Neutrophil (primary cell): Measurements from ENCODE around the gene CYP39A1.

Source experiments
- H3K27ac ChIP-seq: fragments of 200-600 bp; sonication (generic); 2 replicates; pipeline ENCODE4 v1.5.1; 2016; ENCODE audit warnings: mild to moderate bottlenecking, moderate library complexity
- H3K27me3 ChIP-seq: fragments of 200-600 bp; sonication (generic); 2 replicates; pipeline ENCODE4 v1.6.0; 2016; ENCODE audit warnings: mild to moderate bottlenecking
- H3K36me3 ChIP-seq: fragments of 200-600 bp; sonication (generic); 2 replicates; pipeline ENCODE4 v1.5.1; 2017
- H3K4me1 ChIP-seq, 2 experiments: fragments of 200-600 bp in 1 of 2; sonication (generic) in 1 of 2; 1 replicate in 1 of 2; 2 replicates in 1 of 2; pipeline versions ENCODE4 v1.5.1 to v1.6.1; 2013 to 2016; ENCODE audit warnings: low read depth in 1 of 2, low read length in 1 of 2, mild to moderate bottlenecking in 1 of 2, moderate library complexity in 1 of 2; ENCODE audit not compliant: control insufficient read depth in 1 of 2, insufficient read depth in 1 of 2
- H3K4me3 ChIP-seq, 2 experiments: fragments of 200-600 bp in 1 of 2; sonication (generic) in 1 of 2; 1 replicate in 1 of 2; 2 replicates in 1 of 2; pipeline ENCODE4 v1.5.1; 2013 to 2016; ENCODE audit warnings: low read depth in 1 of 2, low read length in 1 of 2, mild to moderate bottlenecking in 1 of 2, moderate library complexity in 1 of 2
- H3K9me3 ChIP-seq: fragments of 200-600 bp; sonication (generic); 2 replicates; pipeline ENCODE4 v1.5.1; 2016
- CTCF ChIP-seq: fragments of 200-600 bp; sonication (generic); IDR thresholded peaks from 2 replicates; pipeline ENCODE4 v1.5.1; 2016; ENCODE audit warnings: antibody characterized with exemption

Gene CYP39A1

GRCh38 chr6:46500382-46500781, 152.2 kb downstream of the CYP39A1 start:
- H3K4me1 ChIP-seq: no peaks in the 10 kb centered on the region
- H3K36me3 ChIP-seq: no peaks in the 10 kb centered on the region
- no peak overlapping the region for H3K4me3 ChIP-seq
- H3K9me3 ChIP-seq: no peaks in the 10 kb centered on the region
- peaks cover 24% of the 10 kb centered on the region for H3K27me3 ChIP-seq
- TF ChIP-seq CTCF: no peak
- H3K27ac ChIP-seq: no peak overlapping the region
